ENCODE results near the gene OGFRL1. TPM values are rescaled to one million over a fixed set of nuclear protein-coding genes. Genes with fewer than 3 reads are reported as not detected.

Gene OGFRL1
- total RNA-seq, 1 experiment from 2014 or later = 10.3 TPM

DNA sequence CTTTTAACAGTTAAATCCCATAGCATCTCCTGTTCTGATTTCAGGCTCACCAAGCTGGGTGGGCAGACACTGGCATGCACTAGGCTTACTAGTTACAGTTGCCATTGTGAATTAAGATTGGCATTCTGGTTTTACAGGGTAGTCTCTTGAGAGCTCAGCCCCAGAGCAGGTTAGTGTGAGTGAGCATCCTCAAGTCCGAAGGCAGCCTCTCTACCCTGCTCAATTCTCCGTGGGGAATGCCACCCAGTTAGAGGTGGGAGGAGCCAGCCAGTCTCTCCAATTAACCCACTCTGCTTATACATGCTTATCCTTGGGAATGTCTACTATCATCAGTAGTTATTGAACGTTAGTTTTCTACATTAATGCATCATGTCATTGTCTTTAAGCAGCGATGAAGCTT lies 8.9 kb upstream of the OGFRL1 start:
- no peak for DNase-seq (ENCODE audit: low read depth, low spot score)
- Histone ChIP-seq H3K79me2 (ENCODE audit: insufficient read depth, low read length) (no peaks in the 10 kb centered on the region), H4K20me1 (ENCODE audit: insufficient read depth) (no peaks in the 10 kb centered on the region), H3K27me3 (ENCODE audit: insufficient read depth, low read length) (0 out of 2 replicates have a peak, but pooled peaks cover 4% of the 10 kb centered on the region), H3K36me3 (ENCODE audit: control insufficient read depth in 1 of 2, insufficient read depth in 2 of 2, low read length in 2 of 2) (no peaks in the 10 kb centered on the region), H3K4me2 (ENCODE audit: low read length) (no peak overlapping the region), H3K4me1 (ENCODE audit: control insufficient read depth in 1 of 2, insufficient read depth in 2 of 2, low read length in 2 of 2) (no peaks in the 10 kb centered on the region), H3K27ac (ENCODE audit: low read depth, low read length) (no peak overlapping the region), H3K9me2 (ENCODE audit: insufficient read depth) (no peaks in the 10 kb centered on the region), H2AFZ (ENCODE audit: low read depth, low read length, poor library complexity, severe bottlenecking) (no peak overlapping the region), H3K9ac (ENCODE audit: low read length) (no peak overlapping the region), H3K9me3 (ENCODE audit: control insufficient read depth in 1 of 2, insufficient read depth in 1 of 2, low read depth in 1 of 2, low read length in 2 of 2) (no peaks in the 10 kb centered on the region), H3K4me3 (replicated peaks in 1 of 2; ENCODE audit: low read depth in 1 of 2, low read length in 2 of 2) (no peak overlapping the region)
- CTCF ChIA-PET = no interaction called here
- TF ChIP-seq TCF7L2 (IDR thresholded peaks at IDR 0.05; ENCODE audit: borderline replicate concordance, extremely low read depth, insufficient read depth, insufficient read length) = no peak
- TF ChIP-seq, protein P1, sequence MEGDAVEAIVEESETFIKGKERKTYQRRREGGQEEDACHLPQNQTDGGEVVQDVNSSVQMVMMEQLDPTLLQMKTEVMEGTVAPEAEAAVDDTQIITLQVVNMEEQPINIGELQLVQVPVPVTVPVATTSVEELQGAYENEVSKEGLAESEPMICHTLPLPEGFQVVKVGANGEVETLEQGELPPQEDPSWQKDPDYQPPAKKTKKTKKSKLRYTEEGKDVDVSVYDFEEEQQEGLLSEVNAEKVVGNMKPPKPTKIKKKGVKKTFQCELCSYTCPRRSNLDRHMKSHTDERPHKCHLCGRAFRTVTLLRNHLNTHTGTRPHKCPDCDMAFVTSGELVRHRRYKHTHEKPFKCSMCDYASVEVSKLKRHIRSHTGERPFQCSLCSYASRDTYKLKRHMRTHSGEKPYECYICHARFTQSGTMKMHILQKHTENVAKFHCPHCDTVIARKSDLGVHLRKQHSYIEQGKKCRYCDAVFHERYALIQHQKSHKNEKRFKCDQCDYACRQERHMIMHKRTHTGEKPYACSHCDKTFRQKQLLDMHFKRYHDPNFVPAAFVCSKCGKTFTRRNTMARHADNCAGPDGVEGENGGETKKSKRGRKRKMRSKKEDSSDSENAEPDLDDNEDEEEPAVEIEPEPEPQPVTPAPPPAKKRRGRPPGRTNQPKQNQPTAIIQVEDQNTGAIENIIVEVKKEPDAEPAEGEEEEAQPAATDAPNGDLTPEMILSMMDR (IDR thresholded peaks at IDR 0.05 in 2 of 3, conservative IDR thresholded peaks at IDR 0.05 in 1 of 3; ENCODE audit: borderline replicate concordance in 1 of 3, insufficient read depth in 1 of 3, low read depth in 2 of 3, low read length in 2 of 3) = no peak
- no peak for TF ChIP-seq EGR1 (IDR thresholded peaks at IDR 0.05; ENCODE audit: low read depth)
- no peak for TF ChIP-seq FOSL1 (IDR thresholded peaks at IDR 0.05; ENCODE audit: low read depth)
- no peak for TF ChIP-seq ZFX (IDR thresholded peaks at IDR 0.05)
- TF ChIP-seq YY1 (IDR thresholded peaks at IDR 0.05; ENCODE audit: extremely low read depth, insufficient replicate concordance, low read depth, low read length) = no peak
- TF ChIP-seq ELF1 (IDR thresholded peaks at IDR 0.05; ENCODE audit: borderline replicate concordance, low read depth) = no peak
- TF ChIP-seq, protein P2, sequence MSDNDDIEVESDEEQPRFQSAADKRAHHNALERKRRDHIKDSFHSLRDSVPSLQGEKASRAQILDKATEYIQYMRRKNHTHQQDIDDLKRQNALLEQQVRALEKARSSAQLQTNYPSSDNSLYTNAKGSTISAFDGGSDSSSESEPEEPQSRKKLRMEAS (IDR thresholded peaks at IDR 0.05) = no peak
- TF ChIP-seq CEBPB (IDR thresholded peaks at IDR 0.05; ENCODE audit: low read depth) = no peak
- TF ChIP-seq, protein P3, sequence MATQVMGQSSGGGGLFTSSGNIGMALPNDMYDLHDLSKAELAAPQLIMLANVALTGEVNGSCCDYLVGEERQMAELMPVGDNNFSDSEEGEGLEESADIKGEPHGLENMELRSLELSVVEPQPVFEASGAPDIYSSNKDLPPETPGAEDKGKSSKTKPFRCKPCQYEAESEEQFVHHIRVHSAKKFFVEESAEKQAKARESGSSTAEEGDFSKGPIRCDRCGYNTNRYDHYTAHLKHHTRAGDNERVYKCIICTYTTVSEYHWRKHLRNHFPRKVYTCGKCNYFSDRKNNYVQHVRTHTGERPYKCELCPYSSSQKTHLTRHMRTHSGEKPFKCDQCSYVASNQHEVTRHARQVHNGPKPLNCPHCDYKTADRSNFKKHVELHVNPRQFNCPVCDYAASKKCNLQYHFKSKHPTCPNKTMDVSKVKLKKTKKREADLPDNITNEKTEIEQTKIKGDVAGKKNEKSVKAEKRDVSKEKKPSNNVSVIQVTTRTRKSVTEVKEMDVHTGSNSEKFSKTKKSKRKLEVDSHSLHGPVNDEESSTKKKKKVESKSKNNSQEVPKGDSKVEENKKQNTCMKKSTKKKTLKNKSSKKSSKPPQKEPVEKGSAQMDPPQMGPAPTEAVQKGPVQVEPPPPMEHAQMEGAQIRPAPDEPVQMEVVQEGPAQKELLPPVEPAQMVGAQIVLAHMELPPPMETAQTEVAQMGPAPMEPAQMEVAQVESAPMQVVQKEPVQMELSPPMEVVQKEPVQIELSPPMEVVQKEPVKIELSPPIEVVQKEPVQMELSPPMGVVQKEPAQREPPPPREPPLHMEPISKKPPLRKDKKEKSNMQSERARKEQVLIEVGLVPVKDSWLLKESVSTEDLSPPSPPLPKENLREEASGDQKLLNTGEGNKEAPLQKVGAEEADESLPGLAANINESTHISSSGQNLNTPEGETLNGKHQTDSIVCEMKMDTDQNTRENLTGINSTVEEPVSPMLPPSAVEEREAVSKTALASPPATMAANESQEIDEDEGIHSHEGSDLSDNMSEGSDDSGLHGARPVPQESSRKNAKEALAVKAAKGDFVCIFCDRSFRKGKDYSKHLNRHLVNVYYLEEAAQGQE (IDR thresholded peaks at IDR 0.05; ENCODE audit: low read depth) = no peak
- no peak for TF ChIP-seq POLR2A (IDR thresholded peaks at IDR 0.05; ENCODE audit: borderline replicate concordance, extremely low read depth, insufficient read depth, insufficient read length)
- no peak for TF ChIP-seq POLR2AphosphoS5 (IDR thresholded peaks at IDR 0.05; ENCODE audit: low read depth, low read length)
- RAD21 ChIA-PET (ENCODE audit: low non-redundant PET in 1 of 2, low total read pairs in 2 of 2, uncharacterized antibody in 2 of 2, unreplicated experiment in 2 of 2) = no interaction called here
- no peak for ATAC-seq
- no TSS peak for BruUV-seq (replicated peaks)
- intact Hi-C loops (cut with micrococcal nuclease) = no loop called here
- POLR2A ChIA-PET = no interaction called here

Measured in HCT116 (cell line).